GM12864 (cell line): ENCODE data around the gene TNFRSF1B.

Experiments used
- DNase-seq: peaks from one replicate; pipeline ENCODE4 v3.0.0-alpha.2; 2011; ENCODE audit warnings: low read depth
- H3K4me3 ChIP-seq: 2 replicates; pipeline ENCODE4 v1.5.1; 2011; ENCODE audit warnings: mild to moderate bottlenecking, low read depth, low read length, control low read depth
- TF ChIP-seq, protein P1 (sequence below): IDR thresholded peaks from 2 replicates; pipeline ENCODE4 v1.5.1; 2011; ENCODE audit warnings: low read depth, mild to moderate bottlenecking, moderate library complexity, low read length, control low read depth, inconsistent platforms; ENCODE audit errors: missing control alignments

Gene TNFRSF1B

DNA sequence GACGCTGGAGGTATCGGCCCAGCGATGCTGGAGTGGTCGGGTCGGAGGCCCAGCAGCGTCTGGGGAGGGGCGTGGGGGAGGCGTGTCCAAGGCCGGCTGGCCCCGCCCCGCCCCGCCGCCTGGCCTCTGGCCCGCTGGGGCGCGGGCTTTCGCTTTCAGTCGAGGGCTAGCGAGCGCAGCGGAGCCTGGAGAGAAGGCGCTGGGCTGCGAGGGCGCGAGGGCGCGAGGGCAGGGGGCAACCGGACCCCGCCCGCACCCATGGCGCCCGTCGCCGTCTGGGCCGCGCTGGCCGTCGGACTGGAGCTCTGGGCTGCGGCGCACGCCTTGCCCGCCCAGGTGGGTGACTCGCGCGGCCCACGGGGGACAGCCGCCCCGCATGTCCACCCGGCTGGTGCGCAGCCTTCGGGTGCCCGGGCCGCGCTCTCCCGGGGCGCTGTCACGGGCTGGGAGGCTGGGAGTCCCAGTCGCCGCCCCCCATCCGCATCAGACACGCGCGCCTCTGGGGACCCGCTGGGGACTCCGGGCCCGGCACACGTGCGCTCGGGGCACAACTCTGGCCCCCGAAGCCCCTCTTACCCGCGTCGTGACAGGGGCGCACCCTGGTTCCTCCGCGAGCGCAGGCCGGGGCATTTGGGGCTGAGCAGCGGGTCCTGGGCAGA, at the start of gene TNFRSF1B:
TNFRSF1B (plus strand) TSS at position 158 of the 659 bp plus-strand sequence; CDS start at position 259, 101 bp downstream.
- TF ChIP-seq, protein P1, sequence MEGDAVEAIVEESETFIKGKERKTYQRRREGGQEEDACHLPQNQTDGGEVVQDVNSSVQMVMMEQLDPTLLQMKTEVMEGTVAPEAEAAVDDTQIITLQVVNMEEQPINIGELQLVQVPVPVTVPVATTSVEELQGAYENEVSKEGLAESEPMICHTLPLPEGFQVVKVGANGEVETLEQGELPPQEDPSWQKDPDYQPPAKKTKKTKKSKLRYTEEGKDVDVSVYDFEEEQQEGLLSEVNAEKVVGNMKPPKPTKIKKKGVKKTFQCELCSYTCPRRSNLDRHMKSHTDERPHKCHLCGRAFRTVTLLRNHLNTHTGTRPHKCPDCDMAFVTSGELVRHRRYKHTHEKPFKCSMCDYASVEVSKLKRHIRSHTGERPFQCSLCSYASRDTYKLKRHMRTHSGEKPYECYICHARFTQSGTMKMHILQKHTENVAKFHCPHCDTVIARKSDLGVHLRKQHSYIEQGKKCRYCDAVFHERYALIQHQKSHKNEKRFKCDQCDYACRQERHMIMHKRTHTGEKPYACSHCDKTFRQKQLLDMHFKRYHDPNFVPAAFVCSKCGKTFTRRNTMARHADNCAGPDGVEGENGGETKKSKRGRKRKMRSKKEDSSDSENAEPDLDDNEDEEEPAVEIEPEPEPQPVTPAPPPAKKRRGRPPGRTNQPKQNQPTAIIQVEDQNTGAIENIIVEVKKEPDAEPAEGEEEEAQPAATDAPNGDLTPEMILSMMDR, result no peak
- no peak for DNase-seq
- peak within 1 kb of the TSS; percentile 86 for H3K4me3 ChIP-seq

DNA sequence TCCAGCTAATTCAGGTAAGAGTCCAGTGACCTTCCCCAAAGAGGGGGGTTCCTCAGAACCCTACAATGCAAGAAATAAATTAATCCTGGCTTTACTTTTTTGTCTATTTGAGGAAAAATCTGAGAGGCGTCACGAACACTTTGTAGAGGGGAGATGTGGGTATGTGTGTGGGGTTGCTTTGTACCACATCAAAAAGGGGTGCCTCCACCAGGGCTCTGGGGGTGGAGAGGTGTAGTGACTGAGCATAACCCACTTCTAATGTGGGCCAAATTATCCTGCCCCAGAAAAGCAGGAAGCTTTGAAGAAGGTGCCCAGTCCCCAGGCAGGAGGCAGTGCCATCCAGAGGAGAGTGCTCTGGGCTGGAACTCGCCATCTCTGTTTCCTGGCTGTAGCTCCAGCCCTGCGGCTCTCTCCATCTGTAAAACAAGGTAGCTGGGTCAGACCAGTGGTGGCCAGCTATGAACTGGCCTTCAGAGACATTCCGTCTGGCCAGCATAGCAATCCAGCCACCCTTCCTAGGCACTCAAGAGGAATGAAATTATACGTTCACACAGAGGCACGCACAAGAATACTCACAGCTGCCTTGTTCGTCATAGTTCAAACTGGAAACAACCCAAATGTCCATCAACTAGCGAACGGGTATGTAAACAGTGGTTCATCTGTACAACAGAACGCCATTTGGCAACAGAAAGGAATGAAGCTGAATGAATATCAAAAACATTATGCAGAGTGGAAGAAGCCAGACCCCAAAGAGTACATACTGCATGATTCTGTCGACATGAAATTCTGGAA, 45.4 kb upstream of the TNFRSF1B start:
- TF ChIP-seq, protein P1, result no peak

GRCh38 chr1:12123172-12123571, 43.6 kb upstream of the TNFRSF1B start:
- H3K4me3 ChIP-seq, result no peak overlapping the region
- no peak for DNase-seq
- TF ChIP-seq, protein P1, result no peak

More for the DNA sequence above, 45.4 kb upstream of the TNFRSF1B start:
- no peak overlapping the region for H3K4me3 ChIP-seq
- no peak for DNase-seq

GRCh38 chr1:12124693-12125421, 41.9 kb upstream of the TNFRSF1B start:
- H3K4me3 ChIP-seq, result no peak overlapping the region
- TF ChIP-seq, protein P1, result peak; percentile 92
- no peak for DNase-seq

GRCh38 chr1:12125422-12126355, 41.1 kb upstream of the TNFRSF1B start:
- H3K4me3 ChIP-seq, result no peak overlapping the region
- DNase-seq, result no peak
- TF ChIP-seq, protein P1, result no peak

GRCh38 chr1:12126781-12127180, 40.0 kb upstream of the TNFRSF1B start:
- no peak for DNase-seq
- TF ChIP-seq, protein P1, result no peak
- no peak overlapping the region for H3K4me3 ChIP-seq
